Panc1 (cell line): ENCODE results near the gene GPRC5C.

ENCODE experiments used
- CTCF ChIP-seq: fragments of 450-650 bp; IDR thresholded peaks from 2 replicates; pipeline ENCODE4 v1.5.1; 2017; ENCODE audit warnings: mild to moderate bottlenecking
- POLR2AphosphoS5 ChIP-seq: IDR thresholded peaks from 2 replicates; pipeline ENCODE4 v1.6.1; 2012; ENCODE audit warnings: mild to moderate bottlenecking, low read depth, low read length, moderate library complexity
- REST ChIP-seq, 2 experiments: IDR thresholded peaks; 2 replicates each; pipeline ENCODE4 v1.6.1; 2011 to 2012; ENCODE audit warnings: low read depth in 2 of 2, control low read depth in 1 of 2, low read length in 1 of 2, mild to moderate bottlenecking in 1 of 2, moderate library complexity in 1 of 2; ENCODE audit not compliant: insufficient read depth in 1 of 2
- TCF7L2 ChIP-seq: IDR thresholded peaks from 2 replicates; pipeline ENCODE4 v1.6.1; 2011; ENCODE audit warnings: mild to moderate bottlenecking, low read depth, low read length, inconsistent platforms

DNA sequence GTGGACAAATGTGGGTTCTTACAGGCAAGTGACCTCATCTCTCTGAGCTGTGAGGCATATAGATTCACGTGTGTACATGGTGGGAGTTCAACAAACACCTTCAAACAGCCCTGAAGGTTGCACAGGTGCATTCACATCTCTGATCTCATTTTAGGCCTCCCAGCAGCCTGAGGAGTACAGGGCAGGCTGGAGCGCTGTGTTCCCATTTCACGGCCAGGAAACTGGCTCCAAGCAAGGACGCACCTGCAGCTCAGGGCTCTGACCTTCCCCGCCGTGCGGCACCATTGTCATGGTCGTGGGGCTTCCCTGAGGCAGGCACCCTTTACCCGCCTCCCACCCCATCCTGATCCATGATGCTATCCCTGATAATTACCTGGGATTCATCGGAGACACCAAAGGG lies 29.7 kb downstream of the GPRC5C start:
- no peak for TF ChIP-seq POLR2AphosphoS5
- TF ChIP-seq CTCF = no peak
- no peak for TF ChIP-seq TCF7L2
- no peak for TF ChIP-seq REST (IDR thresholded peaks at IDR 0.05; ENCODE audit: insufficient read depth in 1 of 2, low read depth in 2 of 2, low read length in 1 of 2)
